GM18505 (cell line): Measurements from ENCODE around the gene ESRRG.

Source experiments
- ATAC-seq: cut with Tn5 transposase; IDR thresholded peaks from one replicate; pipeline ENCODE4 v1.9.1; 2021; ENCODE audit not compliant: unreplicated experiment
- POLR2A ChIP-seq: IDR thresholded peaks from 4 replicates; pipeline ENCODE4 v1.6.1; 2011; ENCODE audit warnings: borderline replicate concordance; ENCODE audit not compliant: insufficient read depth, insufficient read length; ENCODE audit errors: extremely low read depth

ESRRG gene

DNA sequence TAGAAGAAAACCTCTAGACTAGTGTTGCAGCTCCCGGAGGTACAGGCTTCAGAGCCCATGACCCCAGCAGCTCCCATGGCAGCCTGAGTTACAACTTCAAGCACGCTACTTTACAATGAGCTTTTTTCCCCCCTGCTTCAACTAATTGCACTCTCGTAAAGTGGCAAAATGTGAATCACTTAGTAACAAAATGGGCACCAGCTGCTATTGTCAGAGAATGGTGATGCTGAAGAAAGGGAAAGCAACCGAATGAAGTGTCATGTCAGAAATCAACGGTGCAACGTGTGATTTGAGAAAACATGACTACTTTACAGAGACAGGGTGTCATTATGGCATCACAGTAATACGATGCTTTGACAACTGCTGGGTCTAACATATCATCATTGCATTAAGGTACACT lies 40.5 kb downstream of the ESRRG start:
- ATAC-seq, result no peak
- no peak for TF ChIP-seq POLR2A

GRCh38 chr1:216679108-216679507 lies 44.1 kb downstream of the ESRRG start:
- TF ChIP-seq POLR2A, result no peak
- no peak for ATAC-seq

DNA sequence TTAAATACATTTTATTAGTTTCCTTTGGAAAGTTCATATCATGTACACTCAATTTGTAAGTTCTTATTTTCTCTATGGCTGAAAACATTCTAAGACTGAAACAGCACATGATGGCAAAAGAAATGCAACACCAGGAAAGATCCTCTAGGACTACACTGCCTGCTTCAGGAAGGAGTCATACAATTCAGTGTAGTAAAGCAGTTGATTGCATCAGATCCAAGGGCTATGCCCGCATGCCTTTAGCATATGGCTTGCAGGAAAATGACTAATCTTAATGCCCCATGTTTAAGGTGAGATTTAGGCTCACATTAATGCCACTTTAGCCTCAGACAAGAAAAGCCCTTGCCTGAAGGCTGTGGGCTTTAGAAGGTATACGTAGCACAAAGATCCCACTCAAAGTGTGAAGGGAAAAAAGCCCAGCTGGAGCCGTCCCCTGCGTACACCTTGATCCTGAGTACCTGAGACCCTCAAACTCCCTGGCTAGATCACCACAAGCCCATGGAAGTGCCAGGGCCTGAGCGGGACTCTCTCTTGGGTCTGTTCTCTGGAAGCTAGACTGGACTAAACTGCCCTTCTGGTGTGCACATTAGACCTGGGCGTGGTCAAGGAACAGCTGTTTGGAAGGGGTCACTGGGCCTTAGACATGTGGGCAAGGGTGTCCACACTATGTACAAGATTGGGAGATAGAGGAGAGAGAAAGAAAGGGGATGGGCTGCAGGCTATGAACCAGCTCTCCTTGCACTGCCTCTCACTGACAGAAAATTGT lies 52.9 kb downstream of the ESRRG start:
- no peak for ATAC-seq
- no peak for TF ChIP-seq POLR2A

GRCh38 chr1:216666441-216666840 lies 56.8 kb downstream of the ESRRG start:
- no peak for ATAC-seq

DNA sequence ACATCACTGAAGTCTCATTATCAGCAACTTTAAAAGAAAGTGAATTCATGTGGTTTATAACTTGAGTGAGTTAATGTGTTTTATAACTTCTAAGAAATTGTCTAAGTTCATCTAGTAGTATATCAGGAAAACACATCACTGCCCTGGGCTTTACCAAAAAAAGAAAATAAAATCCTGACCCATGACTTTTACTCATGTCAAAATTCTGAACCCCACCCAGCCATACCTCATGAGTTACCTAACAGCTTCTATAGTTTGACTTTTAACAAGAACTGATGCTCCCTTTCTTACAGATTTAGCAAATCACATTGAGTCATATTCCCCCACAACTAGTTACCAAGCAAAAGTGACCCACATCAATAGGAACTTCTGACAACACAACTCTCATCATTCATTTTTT lies 57.4 kb downstream of the ESRRG start:
- no peak for ATAC-seq
- no peak for TF ChIP-seq POLR2A

More at GRCh38 chr1:216666441-216666840, 56.8 kb downstream of the ESRRG start:
- TF ChIP-seq POLR2A, result no peak

DNA sequence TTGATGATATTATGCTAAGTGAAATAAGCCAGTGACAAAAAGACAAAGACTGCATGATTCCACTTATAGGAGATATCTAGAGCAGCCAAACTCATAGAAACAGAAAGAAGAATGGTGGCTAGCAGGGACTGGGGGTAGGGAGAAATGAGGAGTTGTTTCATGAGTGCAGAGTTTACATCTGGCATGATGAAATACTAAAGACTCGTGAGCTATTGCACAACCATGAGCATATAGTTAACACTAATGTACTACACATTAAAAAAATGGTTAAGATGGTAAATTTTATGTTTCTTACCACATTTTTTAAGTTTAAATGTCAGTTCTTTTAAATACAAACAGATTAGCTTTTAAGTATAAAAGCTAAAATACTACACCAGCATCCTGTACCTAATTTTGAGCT lies 57.8 kb downstream of the ESRRG start:
- ATAC-seq, result no peak
- no peak for TF ChIP-seq POLR2A

GRCh38 chr1:216662681-216663080 lies 60.5 kb downstream of the ESRRG start:
- no peak for TF ChIP-seq POLR2A
- ATAC-seq, result no peak

DNA sequence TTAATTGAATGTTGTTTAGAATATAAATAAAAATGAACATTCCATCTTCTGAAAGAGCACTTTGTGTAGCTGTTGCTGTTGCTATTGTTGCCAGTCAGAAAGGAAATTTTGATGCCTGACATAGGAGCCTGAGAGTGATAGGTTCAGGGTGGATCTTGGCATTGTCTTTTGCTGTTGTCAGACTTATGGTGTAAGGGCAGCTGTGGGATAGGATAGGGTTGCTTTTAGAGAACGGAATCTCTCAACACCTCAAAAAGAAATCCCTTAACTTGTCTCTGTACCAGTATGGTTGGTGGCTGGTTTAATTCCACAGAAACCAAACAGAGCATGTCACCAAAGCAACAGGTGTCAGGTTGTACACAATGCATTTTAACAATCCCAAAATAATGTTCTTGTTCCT lies 62.7 kb downstream of the ESRRG start:
- no peak for ATAC-seq
- no peak for TF ChIP-seq POLR2A

DNA sequence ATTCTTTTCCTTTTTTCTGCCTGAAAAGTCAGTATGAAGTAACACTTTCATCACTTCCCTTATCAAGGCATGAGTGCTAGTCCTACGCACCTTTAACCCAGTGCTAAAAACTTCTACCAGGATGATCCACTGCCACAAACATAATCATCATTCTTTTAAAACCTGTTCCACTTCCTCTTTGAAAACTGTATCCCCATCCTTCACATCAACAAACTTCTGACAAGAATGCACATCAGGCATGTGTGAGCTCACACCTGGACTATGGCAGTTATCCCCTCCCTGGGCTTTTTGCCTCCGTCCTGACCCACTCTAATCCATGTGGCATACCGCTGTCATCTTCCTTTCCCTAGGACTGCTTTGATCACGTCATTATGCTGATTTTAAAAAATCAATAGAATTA lies 70.2 kb downstream of the ESRRG start:
- no peak for TF ChIP-seq POLR2A
- no peak for ATAC-seq

GRCh38 chr1:216651826-216652418 lies 71.3 kb downstream of the ESRRG start:
- no peak for ATAC-seq
- TF ChIP-seq POLR2A, result no peak

DNA sequence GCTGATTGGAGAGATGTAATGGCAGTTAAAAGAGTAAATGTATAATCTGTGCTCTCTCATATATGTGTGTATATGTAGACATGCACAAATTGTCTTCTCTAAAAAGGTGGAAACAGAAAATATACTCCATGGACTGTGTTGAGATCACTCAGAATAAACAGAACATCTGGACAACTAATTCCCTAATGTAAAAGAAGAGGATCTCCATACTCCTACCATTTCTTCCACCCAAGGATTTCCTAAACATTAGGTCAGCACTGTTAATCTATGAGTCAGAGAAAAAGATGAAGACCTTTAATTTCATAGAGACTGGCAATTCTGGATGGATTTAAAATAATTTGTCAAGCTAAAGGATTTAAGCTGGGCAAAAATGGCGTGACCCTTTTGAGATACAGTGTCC lies 80.1 kb downstream of the ESRRG start:
- no peak for TF ChIP-seq POLR2A
- no peak for ATAC-seq

- ATAC-seq, result no peak
- no peak for TF ChIP-seq POLR2A
Observed at GRCh38 chr1:216641669-216642460, 81.4 kb downstream of the ESRRG start.

- ATAC-seq, result no peak
- TF ChIP-seq POLR2A, result no peak
Observed at GRCh38 chr1:216640100-216640499, 83.1 kb downstream of the ESRRG start.

- ATAC-seq, result no peak
- no peak for TF ChIP-seq POLR2A
Observed at GRCh38 chr1:216632980-216633379, 90.2 kb downstream of the ESRRG start.
